HG03064 (cell line): ENCODE results near the gene CCBE1.
"Not testable (repeated sequence)": the region's sequence is repeated elsewhere in the genome, so short reads cannot be mapped to it uniquely, and the experiment has no call there.

Experiments used
- ATAC-seq: cut with Tn5 transposase; IDR thresholded peaks from one replicate; pipeline ENCODE4 v1.9.1; 2021; ENCODE audit warnings: low read depth; ENCODE audit not compliant: unreplicated experiment

The CCBE1 gene

DNA sequence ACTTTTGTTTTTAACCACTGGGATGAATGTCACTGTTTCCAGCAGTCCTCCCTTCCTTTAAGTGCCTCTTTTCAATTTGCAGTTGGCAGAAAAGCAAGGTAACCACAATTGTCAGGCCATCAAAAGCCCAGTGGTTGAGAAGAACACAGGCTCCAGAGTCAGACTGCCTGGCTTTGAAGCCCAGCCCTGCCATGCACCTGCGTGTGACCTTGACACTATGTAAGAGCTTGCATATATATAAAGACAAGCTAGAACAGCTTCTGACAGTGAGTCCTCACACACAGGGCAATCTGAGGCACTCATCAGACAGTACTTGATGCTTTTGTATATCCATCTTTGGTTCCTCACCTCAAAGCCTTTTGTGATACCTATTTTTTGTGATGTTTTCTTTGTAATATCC lies 11.0 kb downstream of the CCBE1 start:
- ATAC-seq, result no peak

DNA sequence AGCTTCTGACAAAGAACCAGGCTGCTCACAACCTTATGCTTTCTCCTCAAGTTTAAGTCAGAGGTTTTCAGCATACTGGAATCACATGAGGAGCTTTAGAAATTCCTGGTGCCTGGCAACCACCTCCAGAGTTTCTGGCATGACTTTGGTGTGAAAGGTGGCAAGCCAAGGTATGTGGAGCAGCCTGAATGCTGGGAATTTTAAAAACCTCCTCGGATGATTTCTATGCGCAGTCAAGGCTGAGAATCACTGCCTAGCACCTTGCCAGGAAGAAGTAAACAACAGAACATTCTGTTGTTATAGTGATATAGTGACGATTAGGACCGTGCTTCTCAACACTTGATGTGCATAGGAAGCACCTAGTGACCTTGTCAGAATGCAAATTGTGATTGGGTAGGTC lies 11.7 kb downstream of the CCBE1 start:
- ATAC-seq, result no peak

- no peak for ATAC-seq
Observed at GRCh38 chr18:59684777-59685176, 12.4 kb downstream of the CCBE1 start.

DNA sequence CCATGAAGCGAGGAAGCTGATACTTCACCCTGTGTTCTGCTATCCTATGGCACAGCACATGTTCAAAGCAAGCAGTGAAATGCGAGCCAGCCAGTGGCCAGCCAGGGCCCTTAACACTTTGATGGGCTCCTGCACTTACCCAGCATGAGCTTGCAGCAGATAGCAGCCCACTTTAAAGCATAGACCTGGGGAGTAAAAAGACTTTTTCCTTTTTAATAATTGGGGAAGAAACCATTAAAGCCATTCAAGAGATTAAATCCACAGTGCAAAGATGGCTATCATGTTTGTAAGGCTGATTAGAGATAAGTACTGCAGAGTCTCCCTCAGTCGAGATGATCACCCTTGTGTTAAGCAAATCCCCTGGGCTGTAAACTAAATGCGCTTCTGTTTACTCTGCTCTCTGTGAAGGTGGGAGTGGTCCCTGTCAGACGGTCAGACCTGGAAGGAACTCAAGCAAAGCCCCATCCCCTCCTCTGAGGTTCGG lies 15.7 kb downstream of the CCBE1 start:
- no peak for ATAC-seq

DNA sequence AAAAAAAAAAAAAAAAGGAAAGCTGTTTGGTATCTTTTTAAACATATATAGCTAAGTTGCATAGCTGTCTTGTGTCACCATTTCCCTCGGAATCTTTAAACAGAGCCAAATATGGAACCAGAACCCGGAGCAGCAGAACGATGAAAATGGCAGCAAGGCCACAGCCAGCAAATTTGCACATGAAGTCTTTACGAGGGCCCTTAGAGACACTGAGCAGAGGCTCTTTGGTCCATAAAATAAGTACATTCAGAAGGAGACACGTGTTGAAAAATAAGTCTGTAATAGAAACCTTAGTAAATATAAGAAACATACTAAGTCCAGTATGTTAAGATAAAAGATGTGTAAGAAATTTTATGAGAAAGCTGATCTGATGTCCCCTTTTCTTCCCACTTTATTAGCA lies 16.2 kb downstream of the CCBE1 start:
- no peak for ATAC-seq

- no peak for ATAC-seq
Observed at GRCh38 chr18:59675346-59675745, 21.9 kb downstream of the CCBE1 start.

GRCh38 chr18:59674903-59675270 lies 22.3 kb downstream of the CCBE1 start:
- ATAC-seq, result no peak

- no peak for ATAC-seq
Observed at GRCh38 chr18:59674186-59674902, 22.9 kb downstream of the CCBE1 start.

GRCh38 chr18:59672235-59672711 lies 24.9 kb downstream of the CCBE1 start:
- no peak for ATAC-seq

DNA sequence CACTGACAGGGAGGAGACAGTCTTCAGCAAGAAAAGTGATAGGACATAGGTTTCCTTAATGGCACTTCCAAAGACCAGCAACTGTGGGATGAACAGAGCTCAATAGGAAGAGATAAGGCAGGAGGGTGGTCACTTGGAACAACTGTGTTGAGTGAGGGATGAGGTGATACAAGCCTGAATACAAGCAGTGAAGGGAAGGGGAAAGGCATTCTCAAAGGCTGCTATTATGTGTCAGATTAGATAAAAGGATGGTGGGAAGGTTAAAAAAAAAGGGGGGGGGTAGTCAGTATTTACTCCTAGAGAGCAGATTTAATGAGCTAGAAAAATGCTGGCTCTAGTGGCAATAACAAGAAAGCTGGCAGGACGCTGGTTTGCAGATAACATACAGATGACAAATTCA lies 25.7 kb downstream of the CCBE1 start:
- ATAC-seq, result no peak

DNA sequence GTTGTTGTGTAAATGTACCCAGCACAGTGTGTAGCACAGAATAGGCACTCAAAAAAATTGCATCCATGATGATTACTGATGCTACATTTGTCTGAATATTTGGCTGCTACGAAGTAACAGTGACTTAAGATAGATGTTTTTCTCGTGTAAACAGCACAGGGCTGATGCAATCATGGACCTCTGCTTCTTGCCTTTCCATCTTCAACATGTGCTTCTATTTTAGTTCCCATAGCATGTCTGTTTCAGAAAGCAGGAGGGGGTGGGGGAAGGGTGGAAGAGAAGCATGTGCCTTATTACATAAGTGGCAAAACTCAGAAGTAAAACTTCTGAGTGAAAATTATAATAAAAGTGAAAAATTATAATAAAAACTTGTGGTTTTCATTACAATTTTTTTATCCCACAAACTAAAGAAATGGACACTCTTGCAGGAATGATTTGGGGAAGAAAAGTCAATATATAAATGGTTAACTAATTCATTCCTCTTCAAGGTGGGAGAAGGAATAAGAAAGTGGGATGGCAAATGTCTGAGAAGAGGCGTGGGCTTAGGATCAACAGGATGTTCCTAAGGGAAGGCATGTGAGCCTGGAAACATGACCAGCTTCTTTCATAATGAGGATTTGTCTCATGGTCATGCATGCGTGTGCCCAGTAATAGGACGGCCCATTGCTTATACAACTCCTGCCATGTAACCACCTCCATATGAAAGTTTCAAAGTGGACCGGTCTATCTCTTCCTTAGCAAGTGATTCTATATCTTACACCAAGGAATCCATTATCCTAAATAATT lies 27.2 kb downstream of the CCBE1 start:
- ATAC-seq, result no peak

GRCh38 chr18:59667488-59667887 lies 29.7 kb downstream of the CCBE1 start:
- no peak for ATAC-seq

- not testable (repeated sequence) for ATAC-seq
Observed at GRCh38 chr18:59666007-59666402, 31.2 kb downstream of the CCBE1 start.

GRCh38 chr18:59665057-59666006 lies 31.9 kb downstream of the CCBE1 start:
- no peak for ATAC-seq

GRCh38 chr18:59664329-59664728 lies 32.9 kb downstream of the CCBE1 start:
- ATAC-seq, result no peak

DNA sequence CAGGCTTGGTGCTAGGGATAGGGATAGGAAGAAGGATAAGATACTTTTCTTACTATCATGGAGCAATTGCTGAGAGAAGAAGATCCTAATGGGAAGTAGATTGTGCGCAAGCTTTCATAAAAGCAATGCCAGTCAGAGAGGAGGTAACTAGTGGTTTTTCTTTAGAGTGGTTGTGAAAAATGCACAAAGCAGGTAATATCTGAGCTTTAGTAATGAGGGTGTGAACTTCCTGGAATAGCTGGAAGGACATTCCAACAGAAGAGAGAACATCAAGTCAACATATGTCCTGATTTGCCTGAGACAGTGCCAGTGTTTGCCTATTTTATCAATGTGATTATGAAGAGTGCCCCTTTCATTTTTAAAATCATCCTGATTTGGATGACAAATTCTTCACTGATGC lies 34.1 kb downstream of the CCBE1 start:
- no peak for ATAC-seq

GRCh38 chr18:59661891-59662701 lies 35.1 kb downstream of the CCBE1 start:
- ATAC-seq, result no peak

GRCh38 chr18:59660786-59661743 lies 36.2 kb downstream of the CCBE1 start:
- ATAC-seq, result no peak

DNA sequence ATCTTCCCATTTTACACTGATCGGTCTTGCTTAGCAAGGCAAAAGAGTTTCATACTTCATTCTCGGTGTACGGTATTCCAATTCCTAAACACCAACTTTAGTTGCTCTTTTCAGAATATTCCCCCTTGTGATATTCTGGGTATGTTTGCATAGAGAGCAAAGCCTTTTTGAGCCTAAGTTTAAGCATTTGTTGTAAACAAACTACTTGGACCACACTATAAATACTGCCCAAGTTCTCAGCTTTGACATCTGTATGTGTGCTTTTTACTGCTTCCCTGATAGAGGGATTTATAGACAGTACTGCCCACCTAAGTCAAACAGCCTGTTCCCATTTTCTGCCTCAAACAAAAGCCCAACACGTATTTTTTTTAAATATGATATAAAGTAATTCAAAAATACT lies 36.9 kb downstream of the CCBE1 start:
- ATAC-seq, result no peak
